ENCODE measurements around the gene FMNL1. TPM values are rescaled to one million over a fixed set of nuclear protein-coding genes. Genes with fewer than 3 reads are reported as not detected.

Gene FMNL1
- total RNA-seq, 1 donor from 2014 or later, result 2.4 TPM

DNA sequence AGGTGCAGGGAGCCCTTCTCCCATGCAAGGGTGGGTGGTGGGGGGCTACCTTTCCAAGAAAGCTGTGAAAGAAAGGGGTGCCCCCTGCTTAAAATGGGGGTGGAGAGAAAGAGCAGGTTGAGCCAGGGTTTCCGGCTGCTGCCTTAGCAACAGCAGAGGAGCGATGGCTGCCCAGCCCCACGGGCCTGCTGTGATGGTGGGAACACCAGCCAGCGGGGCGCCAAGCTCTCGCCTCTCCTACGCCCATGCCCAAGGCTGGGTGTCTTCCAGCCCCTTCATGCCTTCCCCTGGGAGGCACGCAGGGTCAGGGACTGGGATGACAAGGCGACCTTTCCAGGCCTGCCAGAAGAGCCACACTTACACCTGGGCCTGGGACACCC is 3.0 kb downstream of the FMNL1 start:
- Histone ChIP-seq H3K9me3 (ENCODE audit: low read depth) (no peaks in the 10 kb centered on the region), H3K4me3 (no peak overlapping the region), H3K9ac (no peak overlapping the region), H3F3A (ENCODE audit: low read depth) (peaks cover 7% of the 10 kb centered on the region), H3K4me2 (no peak overlapping the region), H3K4me1 (peaks cover 15% of the 10 kb centered on the region), H3K27me3 (peaks cover 49% of the 10 kb centered on the region), H4K20me1 (ENCODE audit: low read depth) (peaks cover 4% of the 10 kb centered on the region), H3K36me3 (no peaks in the 10 kb centered on the region), H3K79me2 (ENCODE audit: low read depth) (no peaks in the 10 kb centered on the region), H3K27ac (no peak overlapping the region), H2AFZ (replicated peaks) (no peak overlapping the region)
- no peak for DNase-seq (ENCODE audit: low spot score)
- peaks cover 6% of the 10 kb centered on the region for H3K4me1 Mint-ChIP-seq
- no peaks in the 10 kb centered on the region for H3K36me3 Mint-ChIP-seq
- H3K27ac Mint-ChIP-seq, result no peak overlapping the region
- TF ChIP-seq, protein P1, sequence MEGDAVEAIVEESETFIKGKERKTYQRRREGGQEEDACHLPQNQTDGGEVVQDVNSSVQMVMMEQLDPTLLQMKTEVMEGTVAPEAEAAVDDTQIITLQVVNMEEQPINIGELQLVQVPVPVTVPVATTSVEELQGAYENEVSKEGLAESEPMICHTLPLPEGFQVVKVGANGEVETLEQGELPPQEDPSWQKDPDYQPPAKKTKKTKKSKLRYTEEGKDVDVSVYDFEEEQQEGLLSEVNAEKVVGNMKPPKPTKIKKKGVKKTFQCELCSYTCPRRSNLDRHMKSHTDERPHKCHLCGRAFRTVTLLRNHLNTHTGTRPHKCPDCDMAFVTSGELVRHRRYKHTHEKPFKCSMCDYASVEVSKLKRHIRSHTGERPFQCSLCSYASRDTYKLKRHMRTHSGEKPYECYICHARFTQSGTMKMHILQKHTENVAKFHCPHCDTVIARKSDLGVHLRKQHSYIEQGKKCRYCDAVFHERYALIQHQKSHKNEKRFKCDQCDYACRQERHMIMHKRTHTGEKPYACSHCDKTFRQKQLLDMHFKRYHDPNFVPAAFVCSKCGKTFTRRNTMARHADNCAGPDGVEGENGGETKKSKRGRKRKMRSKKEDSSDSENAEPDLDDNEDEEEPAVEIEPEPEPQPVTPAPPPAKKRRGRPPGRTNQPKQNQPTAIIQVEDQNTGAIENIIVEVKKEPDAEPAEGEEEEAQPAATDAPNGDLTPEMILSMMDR (IDR thresholded peaks at IDR 0.05), result no peak
- TF ChIP-seq EZH2 (IDR thresholded peaks at IDR 0.05) (no peak), EZH2phosphoT487 (IDR thresholded peaks at IDR 0.05) (no peak)
- H3K9me3 Mint-ChIP-seq, result no peaks in the 10 kb centered on the region
- H3K4me3 Mint-ChIP-seq, result no peak overlapping the region
- H3K27me3 Mint-ChIP-seq (ENCODE audit: insufficient read depth, low read depth), result peaks cover 44% of the 10 kb centered on the region

DNA sequence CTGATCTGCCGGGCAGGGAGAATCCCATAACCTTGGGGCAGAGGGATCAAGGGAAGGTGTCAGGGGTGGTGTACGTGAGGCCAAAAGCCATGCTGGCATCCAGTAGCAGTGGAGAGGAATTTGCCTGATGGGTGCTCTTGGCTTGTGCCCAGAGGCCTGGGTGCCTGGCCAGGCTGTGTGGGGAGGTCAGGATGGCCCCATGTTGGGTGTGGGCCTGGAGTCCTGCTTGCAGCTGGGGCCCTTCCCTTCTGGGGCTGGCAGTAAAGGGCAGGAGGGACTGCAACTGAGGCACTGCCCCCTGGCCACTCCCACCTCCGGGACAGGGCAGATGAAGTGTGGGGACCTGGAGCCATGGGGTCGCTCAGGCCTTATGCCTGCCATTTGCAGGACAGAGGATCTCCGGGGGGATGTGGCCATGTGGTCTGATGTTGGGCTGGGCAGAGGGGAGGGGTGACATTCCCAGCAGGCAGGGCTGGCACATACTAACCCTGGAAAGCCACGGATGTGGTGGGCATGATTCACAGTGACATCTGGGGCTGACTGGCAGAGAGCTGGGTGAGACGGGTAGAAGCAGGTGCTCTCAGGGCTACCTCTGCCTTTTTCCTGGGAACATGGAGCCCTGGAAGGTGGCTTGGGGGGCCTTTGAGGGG is 3.5 kb downstream of the FMNL1 start:
- no peak for DNase-seq (ENCODE audit: low spot score)
- no peaks in the 10 kb centered on the region for H3K9me3 Mint-ChIP-seq
- Histone ChIP-seq H3F3A (ENCODE audit: low read depth) (peaks cover 6% of the 10 kb centered on the region), H3K27me3 (peaks cover 44% of the 10 kb centered on the region), H4K20me1 (ENCODE audit: low read depth) (peaks cover 4% of the 10 kb centered on the region), H2AFZ (replicated peaks) (no peak overlapping the region), H3K9ac (no peak overlapping the region), H3K36me3 (no peaks in the 10 kb centered on the region), H3K4me1 (peaks cover 15% of the 10 kb centered on the region), H3K27ac (no peak overlapping the region), H3K79me2 (ENCODE audit: low read depth) (no peaks in the 10 kb centered on the region), H3K9me3 (ENCODE audit: low read depth) (no peaks in the 10 kb centered on the region), H3K4me3 (no peak overlapping the region), H3K4me2 (no peak overlapping the region)
- TF ChIP-seq EZH2phosphoT487 (IDR thresholded peaks at IDR 0.05), result no peak
- TF ChIP-seq, protein P1 (IDR thresholded peaks at IDR 0.05), result no peak
- TF ChIP-seq EZH2 (IDR thresholded peaks at IDR 0.05), result no peak
- peaks cover 40% of the 10 kb centered on the region for H3K27me3 Mint-ChIP-seq (ENCODE audit: insufficient read depth, low read depth)
- no peaks in the 10 kb centered on the region for H3K36me3 Mint-ChIP-seq
- H3K4me1 Mint-ChIP-seq, result peaks cover 6% of the 10 kb centered on the region
- no peak overlapping the region for H3K27ac Mint-ChIP-seq
- no peak overlapping the region for H3K4me3 Mint-ChIP-seq

- no peak overlapping the region for H3K27ac Mint-ChIP-seq
- H3K27me3 Mint-ChIP-seq (ENCODE audit: insufficient read depth, low read depth), result peaks cover 33% of the 10 kb centered on the region
- H3K9me3 Mint-ChIP-seq, result no peaks in the 10 kb centered on the region
- Histone ChIP-seq H3K36me3 (no peaks in the 10 kb centered on the region), H3K79me2 (ENCODE audit: low read depth) (no peaks in the 10 kb centered on the region), H3F3A (ENCODE audit: low read depth) (peaks cover 6% of the 10 kb centered on the region), H3K4me2 (no peak overlapping the region), H3K9ac (no peak overlapping the region), H4K20me1 (ENCODE audit: low read depth) (peaks cover 2% of the 10 kb centered on the region), H3K27me3 (peaks cover 35% of the 10 kb centered on the region), H3K4me1 (peaks cover 16% of the 10 kb centered on the region), H3K27ac (no peak overlapping the region), H2AFZ (replicated peaks) (no peak overlapping the region), H3K4me3 (no peak overlapping the region), H3K9me3 (ENCODE audit: low read depth) (no peaks in the 10 kb centered on the region)
- H3K4me3 Mint-ChIP-seq, result no peak overlapping the region
- TF ChIP-seq EZH2phosphoT487 (IDR thresholded peaks at IDR 0.05) (no peak), EZH2 (IDR thresholded peaks at IDR 0.05) (no peak)
- TF ChIP-seq, protein P1 (IDR thresholded peaks at IDR 0.05), result no peak
- no peaks in the 10 kb centered on the region for H3K36me3 Mint-ChIP-seq
- no peak for DNase-seq (ENCODE audit: low spot score)
- peaks cover 3% of the 10 kb centered on the region for H3K4me1 Mint-ChIP-seq
Measured at GRCh38 chr17:45225964-45226530, 4.4 kb downstream of the FMNL1 start.

Measured in neural progenitor cell (in vitro differentiated cells).